GM12874 (cell line): ENCODE data around the gene MASP1.

Experiments
- CTCF ChIP-seq: IDR thresholded peaks from 2 replicates; pipeline ENCODE4 v1.5.1; 2011; ENCODE audit warnings: low read depth, mild to moderate bottlenecking, control low read depth, low read length, moderate library complexity; ENCODE audit not compliant: insufficient read depth

MASP1 gene

DNA sequence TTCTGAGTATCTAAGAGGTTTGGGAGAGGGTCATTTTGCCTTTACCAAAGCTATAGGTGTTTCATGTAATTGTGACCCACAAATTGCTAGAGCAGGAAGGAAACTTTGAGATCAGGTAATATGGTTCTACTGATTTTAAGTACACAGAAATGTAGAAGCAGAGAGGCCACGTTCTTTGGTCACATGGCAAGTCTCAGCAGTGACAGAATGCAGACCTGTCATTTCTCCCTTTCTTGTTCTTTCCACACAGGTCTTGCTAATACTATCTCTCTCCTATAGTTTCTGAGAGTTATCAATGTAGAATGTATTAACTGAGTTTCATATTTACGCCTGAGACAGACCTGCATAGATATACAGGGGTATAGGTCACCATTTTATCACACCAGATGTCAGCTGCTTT, 105.2 kb downstream of the MASP1 start:
- TF ChIP-seq CTCF = no peak

DNA sequence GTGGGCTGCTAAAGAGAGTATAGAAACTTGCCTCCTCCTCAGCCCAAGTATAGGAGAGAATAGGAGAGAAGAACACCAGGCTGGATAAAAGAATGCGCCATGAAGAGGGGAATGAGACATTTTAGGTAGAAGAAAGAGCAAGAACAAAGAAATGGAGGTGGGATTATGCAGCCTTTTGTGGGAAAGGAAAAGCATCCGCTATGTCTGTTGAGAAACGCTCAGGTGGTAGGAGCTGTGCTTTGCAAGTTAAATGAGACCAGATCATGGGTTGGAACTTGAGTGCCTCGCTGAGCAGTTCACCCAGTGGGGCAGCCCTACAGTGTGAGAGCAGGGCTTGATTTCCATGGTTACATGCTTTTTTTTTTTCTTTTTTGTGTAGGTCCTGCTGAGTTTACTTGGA, 105.8 kb downstream of the MASP1 start:
- no peak for TF ChIP-seq CTCF
